HepG2 (cell line): ENCODE results near the gene EPS8L3. TPM values are rescaled to one million over a fixed set of nuclear protein-coding genes. Genes with fewer than 3 reads are reported as not detected.

Experiments
- ATAC-seq: fragments of 200-7000 bp; cut with Tn5 transposase; 3 replicates; pipeline ENCODE4 v1.9.1; 2020; ENCODE audit warnings: mild to moderate bottlenecking, moderate library complexity
- BruUV-seq: library from RNA; stranded (reverse); fragments of 400-500 nt; replicated peaks from 2 replicates; lab custom pipeline; 2021; lab: Mats Ljungman, UMichigan
- CTCF ChIA-PET: fragments of 300-600 bp; formaldehyde crosslinking; extraction: SDS; loops from one replicate; lab custom pipeline; 2021; ENCODE audit warnings: low total read pairs, inconsistent platforms, low intra/inter-chr PET ratio; lab: Yijun Ruan, JAX
- POLR2A ChIA-PET: fragments of 350-600 bp; sonication (Branson Sonifier 250); formaldehyde crosslinking; loops from one replicate; lab custom pipeline; 2020; ENCODE audit warnings: antibody characterized with exemption, inconsistent platforms; lab: Yijun Ruan, JAX
- DNase-seq: peaks from one replicate; pipeline ENCODE4 v3.0.0-alpha.2; 2015; ENCODE audit warnings: low spot score
- FAIRE-seq: peaks from 3 replicates; lab custom pipeline; 2011; peaks lifted over from hg19 to GRCh38; lab: Jason Lieb, UNC
- H2AFZ ChIP-seq: one replicate; pipeline ENCODE4 v1.6.1; 2011; ENCODE audit warnings: low read length, inconsistent platforms
- H3K27ac ChIP-seq: fragments of 300-600 bp; 3 replicates; pipeline ENCODE4 v1.8.0; 2011; ENCODE audit warnings: mixed run types, mild to moderate bottlenecking, mixed read lengths, low read length, inconsistent platforms; ENCODE audit not compliant: insufficient read depth; ENCODE audit errors: extremely low read length
- H3K27me3 ChIP-seq, 2 experiments: fragments of 200-600 bp in 1 of 2; 2 replicates in 1 of 2; 3 replicates in 1 of 2; pipeline versions ENCODE4 v1.6.0 to v1.8.0; 2011; ENCODE audit warnings: low read length in 2 of 2, mild to moderate bottlenecking in 2 of 2, moderate library complexity in 2 of 2, inconsistent platforms in 1 of 2; ENCODE audit not compliant: insufficient read depth in 2 of 2, control insufficient read depth in 1 of 2
- H3K36me3 ChIP-seq, 2 experiments: fragments of 200-600 bp in 1 of 2; replicated peaks in 1 of 2; 2 replicates in 1 of 2; 3 replicates in 1 of 2; pipeline versions ENCODE4 v1.5.1 to v1.8.0; 2011; ENCODE audit warnings: low read length in 2 of 2, inconsistent platforms in 1 of 2; ENCODE audit not compliant: insufficient read depth in 2 of 2, control insufficient read depth in 1 of 2
- H3K4me1 ChIP-seq: 2 replicates; pipeline ENCODE4 v1.5.1; 2012; ENCODE audit warnings: low read length, inconsistent platforms; ENCODE audit not compliant: insufficient read depth
- H3K4me2 ChIP-seq: 2 replicates; pipeline ENCODE4 v1.6.0; 2011; ENCODE audit warnings: low read depth, low read length, inconsistent platforms
- H3K4me3 ChIP-seq, 3 experiments: fragments of 200-600 bp in 1 of 3; sonication (generic), shearing (Covaris generic) in 1 of 3; replicated peaks in 1 of 3; 2 replicates each; pipeline ENCODE4 v1.5.1; 2011 to 2016; ENCODE audit warnings: low read length in 3 of 3, inconsistent platforms in 2 of 3, low read depth in 2 of 3, mild to moderate bottlenecking in 2 of 3, control low read depth in 1 of 3, mixed read lengths in 1 of 3; ENCODE audit not compliant: insufficient read depth in 1 of 3
- H3K79me2 ChIP-seq: one replicate; pipeline ENCODE4 v1.6.1; 2011; ENCODE audit warnings: low read length, inconsistent platforms; ENCODE audit not compliant: insufficient read depth
- H3K9ac ChIP-seq: 2 replicates; pipeline ENCODE4 v1.6.0; 2011; ENCODE audit warnings: mild to moderate bottlenecking, low read depth, low read length, inconsistent platforms; ENCODE audit not compliant: insufficient read depth
- H3K9me3 ChIP-seq: 2 replicates; pipeline ENCODE4 v1.5.1; 2012; ENCODE audit warnings: mild to moderate bottlenecking, low read length
- H4K20me1 ChIP-seq: 2 replicates; pipeline ENCODE4 v1.6.0; 2011; ENCODE audit warnings: inconsistent platforms, mild to moderate bottlenecking, low read length, moderate library complexity; ENCODE audit not compliant: insufficient read depth
- ATF3 ChIP-seq: sonication (generic); formaldehyde crosslinking; IDR thresholded peaks from 2 replicates; pipeline ENCODE4 v1.4.0; 2020; ENCODE audit warnings: missing genetic modification reagents
- HINFP ChIP-seq: sonication (generic); formaldehyde crosslinking; IDR thresholded peaks from 2 replicates; pipeline ENCODE4 v1.4.0; 2020; ENCODE audit warnings: low read depth, mild to moderate bottlenecking, missing genetic modification reagents
- ZFP91 ChIP-seq: sonication (generic); formaldehyde crosslinking; IDR thresholded peaks from 2 replicates; pipeline ENCODE4 v1.9.0; 2022; ENCODE audit warnings: missing genetic modification reagents, mild to moderate bottlenecking, borderline replicate concordance
- WGBS: methylation state at CpG from one replicate; pipeline ENCODE4 v1.1.6; 2017; ENCODE audit warnings: low lambda C conversion rate; 5-methylcytosine and 5-hydroxymethylcytosine counted together
- in situ Hi-C: cut with HindIII; loops from 2 replicates; pipeline ENCODE4 v1.10.0; 2017; ENCODE audit warnings: low pct_unique_long_range_greater_than_20kb; ENCODE audit not compliant: extremely low pct_ligation_motif_present
- intact Hi-C: fragments of 100-400 bp; cut with micrococcal nuclease; formaldehyde crosslinking; loops from one replicate; pipeline ENCODE4 v1.10.0; 2022; ENCODE audit not compliant: unreplicated experiment
- polyA plus RNA-seq, 8 experiments: library from polyadenylated mRNA; depleted of rRNA in 3 of 8; stranded (reverse) in 7 of 8; unstranded in 1 of 8; fragments of >200 nt; fragmentation: Illumina TruSeq in 4 of 8; extraction: Trizol in 4 of 8; gene quantifications; 2 replicates each; pipeline versions ENCODE4 v1.2.1 to v1.2.3, GENCODE V29; 2011 to 2016; ENCODE audit warnings: low read depth in 4 of 8, missing spikeins in 1 of 8, mixed read lengths in 1 of 8; ENCODE audit not compliant: insufficient read depth in 1 of 8
- total RNA-seq, 5 experiments: library from RNA; depleted of rRNA; stranded (reverse); fragments of >200 nt; fragmentation: Illumina TruSeq; extraction: Trizol; gene quantifications; 2 replicates each; pipeline ENCODE4 v1.2.3, GENCODE V29; 2016; ENCODE audit warnings: low read depth in 1 of 5

Gene EPS8L3
- total and polyA plus RNA-seq, 2 of the 13 experiments (the other 11 are each of a cell fraction or from before 2014, with no cell fraction given) = 18.2 to 106 TPM

GRCh38 chr1:109802136-109802900 lies 38.6 kb upstream of the EPS8L3 start:
- CTCF ChIA-PET = no interaction called here
- POLR2A ChIA-PET = no interaction called here
- Histone ChIP-seq H3K4me2 (no peak overlapping the region), H3K9me3 (no peaks in the 10 kb centered on the region), H3K27me3 (peaks cover 3 to 6% of the 10 kb centered on the region in 2 experiments; a peak in 2 of 5 replicates), H3K36me3 (no peaks in the 10 kb centered on the region), H3K9ac (no peak overlapping the region), H3K79me2 (no peaks in the 10 kb centered on the region), H4K20me1 (no peaks in the 10 kb centered on the region), H3K27ac (no peak overlapping the region), H2AFZ (no peak overlapping the region), H3K4me3 (no peak overlapping the region), H3K4me1 (no peaks in the 10 kb centered on the region)
- intact Hi-C loops (no loop called here), in situ Hi-C loops (no loop called here)
- WGBS = 55% methylated on average over 17 of the region's 17 CpGs
- no peak for TF ChIP-seq ZFP91 (CRISPR knock-in tag)
- no peak for TF ChIP-seq HINFP
- TF ChIP-seq ATF3 (CRISPR knock-in tag) = no peak
- ATAC-seq (peak; percentile 45), FAIRE-seq (no peak), DNase-seq (no peak)
- BruUV-seq = no TSS peak
